Measurements from ENCODE around the gene TENM4. TPM values are rescaled to one million over a fixed set of nuclear protein-coding genes. Genes with fewer than 3 reads are reported as not detected.

Gene TENM4
- total RNA-seq, 2 donors from 2014 or later = 68.2 to 130 TPM

DNA sequence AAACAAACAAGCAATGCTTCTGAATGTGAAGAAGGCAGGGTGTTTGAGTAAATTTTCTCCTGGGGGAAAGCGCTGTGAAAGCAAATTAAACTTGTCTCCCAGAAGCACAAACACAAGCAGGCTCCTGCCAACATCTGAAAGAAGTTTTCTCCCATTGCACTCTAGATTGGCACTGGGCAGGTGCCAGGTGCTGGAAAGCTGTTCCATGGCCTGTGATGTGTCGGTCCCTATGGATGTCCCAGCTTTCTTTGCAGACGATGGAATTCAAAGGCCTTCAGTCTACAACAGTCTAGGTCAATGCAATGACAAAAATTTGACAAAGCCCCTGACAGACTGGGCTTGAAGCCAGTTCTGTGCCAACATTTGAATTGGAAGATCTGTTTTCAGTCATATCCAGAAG lies 620.1 kb downstream of the TENM4 start:
- H3K9me3 Mint-ChIP-seq = no peaks in the 10 kb centered on the region
- Histone ChIP-seq H3K27me3 (ENCODE audit: control insufficient read depth, insufficient read depth, low read length, poor library complexity, severe bottlenecking) (no peaks in the 10 kb centered on the region), H3K4me3 (ENCODE audit: low read length) (no peak overlapping the region), H3K27ac (ENCODE audit: low read depth, low read length) (no peak overlapping the region), H3K4me1 (ENCODE audit: control insufficient read depth, insufficient read depth, low read length) (no peaks in the 10 kb centered on the region), H3K9ac (ENCODE audit: extremely low read depth, low read length, poor library complexity, severe bottlenecking) (no peak overlapping the region), H3K9me3 (ENCODE audit: control insufficient read depth, low read length) (no peaks in the 10 kb centered on the region), H3K36me3 (ENCODE audit: control insufficient read depth, insufficient read depth, low read length) (no peaks in the 10 kb centered on the region)
- H3K36me3 Mint-ChIP-seq (ENCODE audit: low read depth) = peaks cover 5% of the 10 kb centered on the region
- WGBS, 2 experiments (ENCODE audit: insufficient coverage in 1 of 2, insufficient read length in 1 of 2) = 98 to 100% methylated on average over 2 to 3 of the region's 3 CpGs
- H3K27me3 Mint-ChIP-seq (ENCODE audit: insufficient read depth) = no peaks in the 10 kb centered on the region
- DNase-seq = no peak
- no peak overlapping the region for H3K27ac Mint-ChIP-seq
- H3K4me1 Mint-ChIP-seq = no peaks in the 10 kb centered on the region
- H3K4me3 Mint-ChIP-seq = no peak overlapping the region
- TF ChIP-seq, protein P1, sequence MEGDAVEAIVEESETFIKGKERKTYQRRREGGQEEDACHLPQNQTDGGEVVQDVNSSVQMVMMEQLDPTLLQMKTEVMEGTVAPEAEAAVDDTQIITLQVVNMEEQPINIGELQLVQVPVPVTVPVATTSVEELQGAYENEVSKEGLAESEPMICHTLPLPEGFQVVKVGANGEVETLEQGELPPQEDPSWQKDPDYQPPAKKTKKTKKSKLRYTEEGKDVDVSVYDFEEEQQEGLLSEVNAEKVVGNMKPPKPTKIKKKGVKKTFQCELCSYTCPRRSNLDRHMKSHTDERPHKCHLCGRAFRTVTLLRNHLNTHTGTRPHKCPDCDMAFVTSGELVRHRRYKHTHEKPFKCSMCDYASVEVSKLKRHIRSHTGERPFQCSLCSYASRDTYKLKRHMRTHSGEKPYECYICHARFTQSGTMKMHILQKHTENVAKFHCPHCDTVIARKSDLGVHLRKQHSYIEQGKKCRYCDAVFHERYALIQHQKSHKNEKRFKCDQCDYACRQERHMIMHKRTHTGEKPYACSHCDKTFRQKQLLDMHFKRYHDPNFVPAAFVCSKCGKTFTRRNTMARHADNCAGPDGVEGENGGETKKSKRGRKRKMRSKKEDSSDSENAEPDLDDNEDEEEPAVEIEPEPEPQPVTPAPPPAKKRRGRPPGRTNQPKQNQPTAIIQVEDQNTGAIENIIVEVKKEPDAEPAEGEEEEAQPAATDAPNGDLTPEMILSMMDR (conservative IDR thresholded peaks at IDR 0.05) = no peak

DNA sequence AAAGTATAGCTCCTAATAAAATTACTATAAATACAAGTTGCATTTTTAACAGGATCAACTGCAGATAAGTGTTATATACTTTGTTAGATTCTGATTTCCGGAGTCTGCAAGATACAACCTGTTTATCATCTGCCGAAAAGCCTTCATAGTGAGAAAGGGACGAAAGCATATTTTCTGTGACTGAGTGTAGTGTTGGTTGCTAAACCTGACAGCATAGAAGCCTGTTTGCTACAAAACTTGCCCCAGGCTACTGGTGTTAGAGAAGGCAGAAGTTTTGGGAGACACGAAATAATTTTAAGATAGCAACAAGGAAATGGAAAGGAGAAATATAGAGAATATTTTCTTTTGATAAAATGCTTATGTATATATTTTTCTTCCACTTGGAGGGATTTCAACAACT lies 622.6 kb downstream of the TENM4 start:
- Mint-ChIP-seq H3K36me3 (ENCODE audit: low read depth) (peaks cover under 1% of the 10 kb centered on the region), H3K9me3 (no peaks in the 10 kb centered on the region), H3K4me3 (no peak overlapping the region), H3K27me3 (ENCODE audit: insufficient read depth) (no peaks in the 10 kb centered on the region), H3K27ac (no peak overlapping the region), H3K4me1 (peaks cover 3% of the 10 kb centered on the region)
- 92 to 100% methylated on average over 3 to 4 of the region's 4 CpGs for WGBS, 2 experiments (ENCODE audit: insufficient coverage in 1 of 2, insufficient read length in 1 of 2)
- Histone ChIP-seq H3K4me3 (ENCODE audit: low read length) (no peak overlapping the region), H3K9me3 (ENCODE audit: control insufficient read depth, low read length) (no peaks in the 10 kb centered on the region), H3K9ac (ENCODE audit: extremely low read depth, low read length, poor library complexity, severe bottlenecking) (no peak overlapping the region), H3K4me1 (ENCODE audit: control insufficient read depth, insufficient read depth, low read length) (peaks cover 4% of the 10 kb centered on the region), H3K27ac (ENCODE audit: low read depth, low read length) (no peak overlapping the region), H3K27me3 (ENCODE audit: control insufficient read depth, insufficient read depth, low read length, poor library complexity, severe bottlenecking) (no peaks in the 10 kb centered on the region), H3K36me3 (ENCODE audit: control insufficient read depth, insufficient read depth, low read length) (no peaks in the 10 kb centered on the region)
- TF ChIP-seq, protein P1 (conservative IDR thresholded peaks at IDR 0.05) = no peak
- no peak for DNase-seq

DNA sequence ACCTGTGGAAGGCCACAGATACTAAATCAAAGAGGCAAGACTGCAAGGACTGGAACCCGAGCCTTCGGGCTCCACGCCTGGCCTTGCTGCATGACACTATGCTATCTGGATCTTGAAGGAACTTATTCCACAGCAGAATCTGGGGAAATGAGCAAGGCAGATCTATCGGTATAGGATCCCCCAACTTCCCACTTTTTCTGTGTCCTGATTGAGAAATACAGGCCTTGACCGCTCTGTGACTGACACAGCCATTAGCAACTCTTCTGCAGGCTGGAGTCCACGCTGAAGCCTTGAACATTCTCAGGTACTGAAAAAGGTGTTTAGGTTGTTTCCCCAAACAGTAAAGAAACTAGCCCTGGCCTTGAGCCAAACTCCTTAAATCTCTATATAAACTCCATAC lies 625.0 kb downstream of the TENM4 start:
- Histone ChIP-seq H3K27ac (ENCODE audit: low read depth, low read length) (no peak overlapping the region), H3K4me3 (ENCODE audit: low read length) (no peak overlapping the region), H3K36me3 (ENCODE audit: control insufficient read depth, insufficient read depth, low read length) (no peaks in the 10 kb centered on the region), H3K4me1 (ENCODE audit: control insufficient read depth, insufficient read depth, low read length) (peaks cover 5% of the 10 kb centered on the region), H3K27me3 (ENCODE audit: control insufficient read depth, insufficient read depth, low read length, poor library complexity, severe bottlenecking) (no peaks in the 10 kb centered on the region), H3K9me3 (ENCODE audit: control insufficient read depth, low read length) (no peaks in the 10 kb centered on the region), H3K9ac (ENCODE audit: extremely low read depth, low read length, poor library complexity, severe bottlenecking) (no peak overlapping the region)
- DNase-seq = no peak
- peaks cover 10% of the 10 kb centered on the region for H3K4me1 Mint-ChIP-seq
- TF ChIP-seq, protein P1 (conservative IDR thresholded peaks at IDR 0.05) = no peak
- WGBS, 2 experiments (ENCODE audit: insufficient coverage in 1 of 2, insufficient read length in 1 of 2) = 91 to 100% methylated on average over 5 to 6 of the region's 6 CpGs
- H3K4me3 Mint-ChIP-seq = no peak overlapping the region
- no peaks in the 10 kb centered on the region for H3K9me3 Mint-ChIP-seq
- no peaks in the 10 kb centered on the region for H3K27me3 Mint-ChIP-seq (ENCODE audit: insufficient read depth)
- peaks cover 3% of the 10 kb centered on the region for H3K36me3 Mint-ChIP-seq (ENCODE audit: low read depth)
- no peak overlapping the region for H3K27ac Mint-ChIP-seq

All from endodermal cell (in vitro differentiated cells).